ENCODE results near the gene KCNAB1. TPM values are rescaled to one million over a fixed set of nuclear protein-coding genes. Genes with fewer than 3 reads are reported as not detected.

The KCNAB1 gene
- total and polyA plus RNA-seq, 10 of the 15 experiments (the other 5 are each of a cell fraction or from before 2014, with no cell fraction given) = 0.11 to 0.69 (median 0.43) TPM; not detected in 6

- POLR2A ChIA-PET = interaction anchor here (0.5 to 1.3 kb wide), 4 partner anchors 8 to 528 kb away, joined by 3 to 5 read pairs (median 4); no protein-coding TSS in a partner anchor
- DNase-seq (ENCODE audit: low read depth, low spot score) (no peak), ATAC-seq (no peak), FAIRE-seq (no peak)
- no peaks in the 10 kb centered on the region; the same call in 2 of the 3 replicates for H3K9me3 ChIP-seq (replicated peaks; ENCODE audit: control insufficient read depth, insufficient read depth, low read length)
- WGBS (ENCODE audit: insufficient coverage, insufficient replicate concordance, low lambda C conversion rate, missing lambda C conversion rate) = 86% methylated on average over 6 of the region's 6 CpGs
- peaks cover 2 to 62% of the 10 kb centered on the region in 2 experiments for H3K36me3 ChIP-seq (ENCODE audit: control insufficient read depth in 2 of 2, insufficient read depth in 2 of 2, low read length in 1 of 2)
- H4K20me1 ChIP-seq (ENCODE audit: control insufficient read depth, insufficient read depth) = no peaks in the 10 kb centered on the region
- no TSS peak for BruUV-seq (replicated peaks)
- H3K79me2 ChIP-seq (ENCODE audit: control insufficient read depth, insufficient read depth, low read length) = peaks cover 74% of the 10 kb centered on the region
- H3K27ac ChIP-seq (ENCODE audit: control insufficient read depth, insufficient read depth) = no peak overlapping the region
- SMC1A ChIA-PET (ENCODE audit: uncharacterized antibody, unreplicated experiment) = interaction anchor here (0.6 to 4.8 kb wide), 12 partner anchors 8 to 589 kb away, joined by 3 to 36 read pairs (median 4); no protein-coding TSS in a partner anchor
- intact Hi-C loops (cut with micrococcal nuclease; ENCODE audit: unreplicated experiment) = no loop called here
- no peak overlapping the region for H2AFZ ChIP-seq (ENCODE audit: control insufficient read depth, low read depth, low read length)
- peak overlapping the region; percentile 20; the same call in 1 of the 2 replicates for H3K4me3 ChIP-seq
- no peak overlapping the region for H3K9ac ChIP-seq (ENCODE audit: control insufficient read depth, insufficient read depth, low read length)
- CTCF ChIA-PET = interaction anchor here (1.1 to 2.8 kb wide), 16 partner anchors 8 to 588 kb away, joined by 3 to 8 read pairs (median 4); no protein-coding TSS in a partner anchor
- TF ChIP-seq ZNF24 (IDR thresholded peaks at IDR 0.05) (no peak), POLR2AphosphoS5 (IDR thresholded peaks at IDR 0.05; ENCODE audit: low read length) (no peak), ATF3 (IDR thresholded peaks at IDR 0.05; ENCODE audit: borderline replicate concordance, extremely low read depth, low read depth, low read length) (no peak), STAT1 (conservative IDR thresholded peaks at IDR 0.05) (no peak), ATF2 (IDR thresholded peaks at IDR 0.05; ENCODE audit: low read length) (no peak), CEBPZ (IDR thresholded peaks at IDR 0.05; ENCODE audit: low read depth, low read length) (no peak), REST (IDR thresholded peaks at IDR 0.05; ENCODE audit: low read depth, low read length) (no peak), CREB1 (IDR thresholded peaks at IDR 0.05; ENCODE audit: low read depth) (no peak), ZNF622 (IDR thresholded peaks at IDR 0.05) (no peak), EZH2 (IDR thresholded peaks at IDR 0.05; ENCODE audit: borderline replicate concordance, control insufficient read depth, low read depth, low read length) (no peak), EGR1 (IDR thresholded peaks at IDR 0.05; ENCODE audit: borderline replicate concordance in 1 of 2, low read depth in 2 of 2, low read length in 2 of 2) (no peak), SIX5 (IDR thresholded peaks at IDR 0.05; ENCODE audit: low read depth, low read length, severe bottlenecking) (no peak), IKZF1 (conservative IDR thresholded peaks at IDR 0.05) (no peak), TARDBP (IDR thresholded peaks at IDR 0.05; ENCODE audit: borderline replicate concordance) (no peak), NFYA (IDR thresholded peaks at IDR 0.05; ENCODE audit: borderline replicate concordance, low read depth, low read length) (no peak)
- no peaks in the 10 kb centered on the region; the same call in 1 of the 2 replicates for H3K4me1 ChIP-seq (ENCODE audit: control insufficient read depth, insufficient read depth, low read length)
- RAD21 ChIA-PET (ENCODE audit: unreplicated experiment) = interaction anchor here (1.0 to 3.2 kb wide), 5 partner anchors 116 to 627 kb away, joined by 3 to 22 read pairs (median 4); no protein-coding TSS in a partner anchor
- in situ Hi-C loops (cut with MboI) = loop anchor here (5.0 kb wide), 3 partner anchors 118 to 588 kb away; no protein-coding TSS in a partner anchor
- H3K27me3 ChIP-seq (replicated peaks in 1 of 2; ENCODE audit: control insufficient read depth in 2 of 2, insufficient read depth in 2 of 2, low read length in 1 of 2) = no peaks in the 10 kb centered on the region
- H3K4me2 ChIP-seq (ENCODE audit: control insufficient read depth, insufficient read depth) = no peak overlapping the region
Observed at GRCh38 chr3:156548902-156549301, 428.5 kb downstream of the KCNAB1 start.
